K562 (cell line): Measurements from ENCODE around the gene KLB. TPM values are rescaled to one million over a fixed set of nuclear protein-coding genes. Genes with fewer than 3 reads are reported as not detected.

Experiments used
- CUX1 ChIP-seq: fragments of 200-800 bp; sonication (Bioruptor generic); IDR thresholded peaks from 2 replicates; pipeline ENCODE4 v1.6.1; 2016; ENCODE audit warnings: missing genetic modification characterization, missing compliant biosample characterization
- FOXP4 ChIP-seq: sonication (generic); formaldehyde crosslinking; IDR thresholded peaks from 2 replicates; pipeline ENCODE4 v1.8.0; 2022; ENCODE audit warnings: mild to moderate bottlenecking, missing genetic modification reagents, borderline replicate concordance
- POLR2AphosphoS5 ChIP-seq: IDR thresholded peaks from 2 replicates; pipeline ENCODE4 v1.6.1; 2011; ENCODE audit warnings: mild to moderate bottlenecking, low read depth, low read length, moderate library complexity; ENCODE audit not compliant: control insufficient read depth, insufficient read depth
- RBM25 ChIP-seq: fragments of 200-400 bp; formaldehyde crosslinking; IDR thresholded peaks from 2 replicates; pipeline ENCODE4 v1.6.1; 2018; ENCODE audit warnings: low read length, low read depth, moderate library complexity; ENCODE audit not compliant: severe bottlenecking
- TEAD4 ChIP-seq, 2 experiments: sonication (generic) in 1 of 2; formaldehyde crosslinking in 1 of 2; IDR thresholded peaks; 2 replicates each; pipeline versions ENCODE4 v1.6.1 to v1.8.0; 2012 to 2022; ENCODE audit warnings: borderline replicate concordance in 1 of 2, inconsistent platforms in 1 of 2, low read length in 1 of 2, mild to moderate bottlenecking in 1 of 2, missing genetic modification reagents in 1 of 2
- ZBTB2 ChIP-seq: fragments of 450-650 bp; IDR thresholded peaks from 2 replicates; pipeline ENCODE4 v1.6.1; 2016; ENCODE audit warnings: antibody characterized with exemption
- ZBTB5 ChIP-seq: fragments of 450-650 bp; IDR thresholded peaks from 2 replicates; pipeline ENCODE4 v1.6.1; 2017; ENCODE audit warnings: antibody characterized with exemption
- ZNF134 ChIP-seq: fragments of 250-450 bp; sonication (Bioruptor Pico); conservative IDR thresholded peaks from 2 replicates; pipeline ENCODE4 v1.4.0; 2020
- ZNF280A ChIP-seq: fragments of 450-650 bp; IDR thresholded peaks from 2 replicates; pipeline ENCODE4 v1.6.1; 2018; ENCODE audit warnings: mild to moderate bottlenecking, low read depth; ENCODE audit not compliant: partially characterized antibody
- ZNF436 ChIP-seq: fragments of 250-450, 450-650 bp; sonication (Bioruptor Pico); formaldehyde crosslinking; IDR thresholded peaks from 2 replicates; pipeline ENCODE4 v1.7.0; 2020; ENCODE audit warnings: mild to moderate bottlenecking
- ZNF668 ChIP-seq: fragments of 250-450 bp; sonication (Bioruptor Pico); IDR thresholded peaks from 2 replicates; pipeline ENCODE4 v1.8.0; 2022; ENCODE audit warnings: mild to moderate bottlenecking, inconsistent platforms
- polyA plus RNA-seq, 8 experiments: library from polyadenylated mRNA; depleted of rRNA in 4 of 8; stranded (reverse) in 5 of 8; unstranded in 3 of 8; fragments of >200 nt; fragmentation: Nextera tagmentation in 2 of 8; fragmentation: Illumina TruSeq in 1 of 8; extraction: Ambion mirVana in 2 of 8; extraction: Trizol in 1 of 8; gene quantifications; 2 replicates each; pipeline versions ENCODE4 v1.2.1 to v1.2.3, GENCODE V29; 2011 to 2014; ENCODE audit warnings: inconsistent platforms in 1 of 8, missing spikeins in 1 of 8
- total RNA-seq, 7 experiments: library from RNA; depleted of rRNA in 6 of 7; stranded (reverse); fragments of >200 nt in 6 of 7; fragmentation: Illumina TruSeq in 2 of 7; extraction: Trizol in 2 of 7; gene quantifications; 2 replicates each; pipeline versions ENCODE4 v1.2.1 to v1.2.3, GENCODE V29; 2011 to 2021; ENCODE audit warnings: low replicate concordance in 1 of 7

KLB gene
- total and polyA plus RNA-seq, 9 of the 15 experiments (the other 6 are each of a cell fraction or from before 2014, with no cell fraction given) = 0.04 to 0.13 TPM; not detected in 7

GRCh38 chr4:39464886-39465501, 58.3 kb downstream of the KLB start (continued):
- TF ChIP-seq ZBTB2 = no peak
- TF ChIP-seq POLR2AphosphoS5 = peak; percentile 43; the same call in 1 of the 2 replicates
- TF ChIP-seq ZNF280A = no peak
- TF ChIP-seq ZBTB5 = no peak
- no peak for TF ChIP-seq ZNF436 (CRISPR knock-in tag)
- TF ChIP-seq CUX1 (CRISPR knock-in tag) = peak; percentile 44; the same call in 1 of the 2 replicates
- TF ChIP-seq FOXP4 (CRISPR knock-in tag) = no peak
- no peak for TF ChIP-seq RBM25
- TF ChIP-seq ZNF668 = no peak
- no peak; the same call in 1 of the 2 replicates for TF ChIP-seq TEAD4 (IDR thresholded peaks at IDR 0.05; ENCODE audit: low read length)
- TF ChIP-seq TEAD4 (CRISPR knock-in tag; IDR thresholded peaks at IDR 0.05; ENCODE audit: borderline replicate concordance) = no peak
- TF ChIP-seq ZNF134 (CRISPR knock-in tag) = no peak
